CD14-positive monocyte (primary cell): ENCODE measurements around the gene ACBD7. TPM values are rescaled to one million over a fixed set of nuclear protein-coding genes. Genes with fewer than 3 reads are reported as not detected.

Source experiments
- DNase-seq, 3 donors: peaks; one replicate each; pipeline ENCODE4 v3.0.0-alpha.2; 2011 to 2022
- H2AFZ ChIP-seq: 2 replicates; pipeline ENCODE4 v1.6.0; 2012; ENCODE audit warnings: mild to moderate bottlenecking, low read depth, low read length, inconsistent platforms; ENCODE audit not compliant: insufficient read depth, poor library complexity, severe bottlenecking
- H3K27ac ChIP-seq, 2 donors: 1 replicate in 1 of 2; 2 replicates in 1 of 2; pipeline ENCODE4 v1.5.1; 2012 to 2013; ENCODE audit warnings: low read length in 2 of 2, control low read depth in 1 of 2, inconsistent platforms in 1 of 2, low read depth in 1 of 2, mild to moderate bottlenecking in 1 of 2
- H3K27me3 ChIP-seq, 2 donors: one replicate each; pipeline versions ENCODE4 v1.6.0 to v1.6.1; 2011 to 2013; ENCODE audit warnings: low read length in 2 of 2; ENCODE audit not compliant: control insufficient read depth in 2 of 2, insufficient read depth in 2 of 2
- H3K36me3 ChIP-seq, 2 donors: replicated peaks in 1 of 2; 1 replicate in 1 of 2; 2 replicates in 1 of 2; pipeline versions ENCODE4 v1.5.1 to v1.6.1; 2012 to 2013; ENCODE audit warnings: low read length in 2 of 2, control low read depth in 1 of 2, inconsistent platforms in 1 of 2, mild to moderate bottlenecking in 1 of 2; ENCODE audit not compliant: insufficient read depth in 2 of 2, control insufficient read depth in 1 of 2
- H3K4me1 ChIP-seq, 2 donors: 1 replicate in 1 of 2; 2 replicates in 1 of 2; pipeline versions ENCODE4 v1.5.1 to v1.6.1; 2012 to 2013; ENCODE audit warnings: low read length in 2 of 2, control low read depth in 1 of 2, inconsistent platforms in 1 of 2, mild to moderate bottlenecking in 1 of 2, moderate library complexity in 1 of 2; ENCODE audit not compliant: insufficient read depth in 2 of 2, control insufficient read depth in 1 of 2
- H3K4me2 ChIP-seq: replicated peaks from 2 replicates; pipeline ENCODE3; 2012; ENCODE audit warnings: low read length, moderate library complexity, mild to moderate bottlenecking; ENCODE audit not compliant: poor library complexity, severe bottlenecking; ENCODE audit errors: extremely low read depth
- H3K4me3 ChIP-seq, 3 experiments: fragments of 200-600 bp in 1 of 3; sonication (generic) in 1 of 3; replicated peaks in 1 of 3; 1 replicate in 2 of 3; 2 replicates in 1 of 3; pipeline ENCODE4 v1.5.1; 2011 to 2013; ENCODE audit warnings: low read length in 3 of 3, mild to moderate bottlenecking in 3 of 3, control low read depth in 2 of 3, low read depth in 2 of 3, inconsistent platforms in 1 of 3, moderate library complexity in 1 of 3
- H3K79me2 ChIP-seq: 2 replicates; pipeline ENCODE4 v1.6.0; 2012; ENCODE audit warnings: mild to moderate bottlenecking, control low read depth, inconsistent platforms, low read length, moderate library complexity; ENCODE audit not compliant: insufficient read depth
- H3K9ac ChIP-seq: 2 replicates; pipeline ENCODE4 v1.6.0; 2017; ENCODE audit warnings: low read length, mild to moderate bottlenecking; ENCODE audit not compliant: insufficient read depth, poor library complexity, severe bottlenecking
- H3K9me3 ChIP-seq, 2 donors: replicated peaks in 1 of 2; 1 replicate in 1 of 2; 2 replicates in 1 of 2; pipeline versions ENCODE4 v1.5.1 to v1.6.1; 2012 to 2013; ENCODE audit warnings: low read length in 2 of 2, control low read depth in 1 of 2; ENCODE audit not compliant: control insufficient read depth in 1 of 2, insufficient read depth in 1 of 2
- H4K20me1 ChIP-seq: 2 replicates; pipeline ENCODE4 v1.6.0; 2012; ENCODE audit warnings: mild to moderate bottlenecking, low read length, control low read depth, moderate library complexity; ENCODE audit not compliant: insufficient read depth
- H3K27ac Mint-ChIP-seq, 7 donors: one replicate each; pipeline ENCODE4 v1.8.0; 2020; ENCODE audit warnings: mild to moderate bottlenecking in 7 of 7, mixed read lengths in 7 of 7, moderate library complexity in 6 of 7, inconsistent platforms in 2 of 7
- H3K27me3 Mint-ChIP-seq, 3 donors: one replicate each; pipeline ENCODE4 v1.8.0; 2021 to 2022; ENCODE audit warnings: low read depth in 3 of 3, mild to moderate bottlenecking in 3 of 3, mixed read lengths in 3 of 3, moderate library complexity in 3 of 3, inconsistent platforms in 1 of 3
- H3K36me3 Mint-ChIP-seq, 2 donors: one replicate each; pipeline ENCODE4 v1.8.0; 2020; ENCODE audit warnings: mixed read lengths in 2 of 2, inconsistent platforms in 1 of 2, mild to moderate bottlenecking in 1 of 2
- H3K4me1 Mint-ChIP-seq: one replicate; pipeline ENCODE4 v1.8.0; 2020; ENCODE audit warnings: mild to moderate bottlenecking, mixed read lengths
- H3K4me3 Mint-ChIP-seq, 2 donors: one replicate each; pipeline ENCODE4 v1.8.0; 2020; ENCODE audit warnings: mild to moderate bottlenecking in 2 of 2, mixed read lengths in 2 of 2, moderate library complexity in 1 of 2
- H3K9me3 Mint-ChIP-seq, 7 donors: one replicate each; pipeline ENCODE4 v1.8.0; 2020 to 2022; ENCODE audit warnings: mixed read lengths in 7 of 7, mild to moderate bottlenecking in 6 of 7, moderate library complexity in 6 of 7, inconsistent platforms in 2 of 7
- WGBS: methylation state at CpG from one replicate; pipeline ENCODE4 v1.1.5; 2013; ENCODE audit warnings: missing lambda C conversion rate; ENCODE audit not compliant: insufficient coverage; 5-methylcytosine and 5-hydroxymethylcytosine counted together
- intact Hi-C, 2 donors: fragments of 100-400 bp; cut with micrococcal nuclease; formaldehyde crosslinking; loops; one replicate each; pipeline versions ENCODE4 v1.15.0 to v1.15.1; 2023
- polyA plus RNA-seq, 3 donors: library from polyadenylated mRNA; depleted of rRNA in 1 of 3; unstranded in 2 of 3; stranded (reverse) in 1 of 3; fragments of 300-500 nt in 2 of 3; fragments of >200 nt in 1 of 3; fragmentation: Illumina TruSeq in 2 of 3; gene quantifications; 1 replicate in 2 of 3; 2 replicates in 1 of 3; pipeline ENCODE4 v1.2.3, GENCODE V29; 2012 to 2021
- TF ChIP-seq, protein P1 (sequence below): fragments of 200-600 bp; IDR thresholded peaks from one replicate; pipeline ENCODE4 v1.8.0; 2022; ENCODE audit warnings: antibody characterized with exemption, mild to moderate bottlenecking

The ACBD7 gene
- polyA plus RNA-seq, 3 donors = 0.11 TPM; not detected in 2

DNA sequence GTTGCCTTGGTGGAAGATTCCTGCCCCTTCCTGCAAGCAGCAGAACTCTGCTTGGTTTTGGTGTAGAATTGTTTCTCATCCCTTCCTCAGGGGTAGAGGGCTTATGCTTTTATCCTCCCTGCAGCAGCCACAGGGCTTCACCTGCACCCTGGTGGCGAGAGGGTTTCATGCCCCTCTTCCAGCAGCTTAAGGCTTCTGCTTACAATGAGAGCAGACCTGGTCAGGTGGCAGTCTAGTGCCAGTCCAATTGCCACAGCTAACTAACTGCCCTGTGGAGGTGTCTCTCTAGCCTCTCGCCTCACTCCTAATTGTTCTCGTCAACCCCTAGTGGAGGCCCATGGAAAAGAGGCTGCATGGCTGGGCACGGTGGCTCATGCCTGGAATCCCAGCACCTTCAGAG, 19.3 kb downstream of the ACBD7 start:
- Histone ChIP-seq H3K9ac (no peak overlapping the region), H3K4me1 (no peaks in the 10 kb centered on the region), H2AFZ (no peak overlapping the region), H3K79me2 (no peaks in the 10 kb centered on the region), H3K36me3 (no peaks in the 10 kb centered on the region), H3K4me3 (no peak overlapping the region), H3K4me2 (no peak overlapping the region), H3K27me3 (peaks cover 0 to 2% of the 10 kb centered on the region in 2 donors), H3K9me3 (no peaks in the 10 kb centered on the region), H3K27ac (no peak overlapping the region), H4K20me1 (no peaks in the 10 kb centered on the region)
- 100% methylated on average over 3 of the region's 4 CpGs for WGBS
- TF ChIP-seq, protein P1, sequence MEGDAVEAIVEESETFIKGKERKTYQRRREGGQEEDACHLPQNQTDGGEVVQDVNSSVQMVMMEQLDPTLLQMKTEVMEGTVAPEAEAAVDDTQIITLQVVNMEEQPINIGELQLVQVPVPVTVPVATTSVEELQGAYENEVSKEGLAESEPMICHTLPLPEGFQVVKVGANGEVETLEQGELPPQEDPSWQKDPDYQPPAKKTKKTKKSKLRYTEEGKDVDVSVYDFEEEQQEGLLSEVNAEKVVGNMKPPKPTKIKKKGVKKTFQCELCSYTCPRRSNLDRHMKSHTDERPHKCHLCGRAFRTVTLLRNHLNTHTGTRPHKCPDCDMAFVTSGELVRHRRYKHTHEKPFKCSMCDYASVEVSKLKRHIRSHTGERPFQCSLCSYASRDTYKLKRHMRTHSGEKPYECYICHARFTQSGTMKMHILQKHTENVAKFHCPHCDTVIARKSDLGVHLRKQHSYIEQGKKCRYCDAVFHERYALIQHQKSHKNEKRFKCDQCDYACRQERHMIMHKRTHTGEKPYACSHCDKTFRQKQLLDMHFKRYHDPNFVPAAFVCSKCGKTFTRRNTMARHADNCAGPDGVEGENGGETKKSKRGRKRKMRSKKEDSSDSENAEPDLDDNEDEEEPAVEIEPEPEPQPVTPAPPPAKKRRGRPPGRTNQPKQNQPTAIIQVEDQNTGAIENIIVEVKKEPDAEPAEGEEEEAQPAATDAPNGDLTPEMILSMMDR = no peak
- Mint-ChIP-seq H3K27ac (no peak overlapping the region), H3K27me3 (peaks cover 2 to 9% (median 2%) of the 10 kb centered on the region in 3 donors), H3K4me1 (no peaks in the 10 kb centered on the region), H3K9me3 (peaks cover 7 to 20% (median 13%) of the 10 kb centered on the region in 7 donors), H3K36me3 (no peaks in the 10 kb centered on the region), H3K4me3 (no peak overlapping the region)
- intact Hi-C loops = no loop called here
- DNase-seq = no peak

DNA sequence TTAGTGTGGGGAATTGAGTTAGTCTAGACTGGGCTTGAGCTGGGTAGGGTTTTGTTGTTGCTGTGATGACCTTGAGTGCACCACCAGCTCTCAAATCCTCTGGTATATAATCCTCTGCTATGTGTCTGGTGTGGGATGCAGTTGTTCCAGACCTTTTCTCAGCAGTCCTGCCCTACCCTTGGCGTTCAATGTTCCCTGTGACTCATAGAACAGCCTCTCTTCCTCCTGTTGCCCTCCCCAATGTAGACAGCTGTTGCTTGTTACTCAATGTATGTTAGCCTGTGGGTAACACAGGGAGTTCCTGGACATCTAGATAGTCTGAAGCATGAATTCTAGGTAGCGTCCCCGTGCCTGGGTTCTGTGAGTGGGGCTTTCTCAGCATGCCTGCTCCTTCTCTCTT, 19.8 kb downstream of the ACBD7 start:
- Histone ChIP-seq H3K9me3 (no peaks in the 10 kb centered on the region), H2AFZ (no peak overlapping the region), H3K4me2 (no peak overlapping the region), H3K79me2 (no peaks in the 10 kb centered on the region), H3K27ac (no peak overlapping the region), H3K9ac (no peak overlapping the region), H4K20me1 (no peaks in the 10 kb centered on the region), H3K4me1 (no peaks in the 10 kb centered on the region), H3K4me3 (no peak overlapping the region), H3K27me3 (peaks cover 0 to 2% of the 10 kb centered on the region in 2 donors), H3K36me3 (no peaks in the 10 kb centered on the region)
- Mint-ChIP-seq H3K27me3 (peaks cover 0 to 9% (median 2%) of the 10 kb centered on the region in 3 donors), H3K27ac (no peak overlapping the region), H3K4me3 (no peak overlapping the region), H3K9me3 (peaks cover 7 to 20% (median 13%) of the 10 kb centered on the region in 7 donors), H3K36me3 (no peaks in the 10 kb centered on the region), H3K4me1 (no peaks in the 10 kb centered on the region)
- intact Hi-C loops = no loop called here
- DNase-seq = no peak
- TF ChIP-seq, protein P1 = no peak
- WGBS = 92% methylated on average over 2 of the region's 3 CpGs
